DND-41 (cell line): ENCODE data around the gene SEC16A.

ENCODE experiments used
- ATAC-seq: fragments of 200-7000 bp; cut with Tn5 transposase; 3 replicates; pipeline ENCODE4 v1.9.1; 2021; ENCODE audit warnings: low read depth; ENCODE audit not compliant: insufficient read depth
- DNase-seq: peaks from one replicate; pipeline ENCODE4 v3.0.0-alpha.2; 2020
- H2AFZ ChIP-seq: 2 replicates; pipeline ENCODE4 v1.6.0; 2012; ENCODE audit warnings: low read depth, low read length
- H3K27ac ChIP-seq: 2 replicates; pipeline ENCODE4 v1.5.1; 2012; ENCODE audit warnings: low read length, inconsistent platforms
- H3K27me3 ChIP-seq: fragments of 200-600 bp; sonication (generic); 2 replicates; pipeline ENCODE4 v1.6.0; 2012; ENCODE audit warnings: low read length, mild to moderate bottlenecking, inconsistent platforms; ENCODE audit not compliant: insufficient read depth, poor library complexity
- H3K36me3 ChIP-seq: 2 replicates; pipeline ENCODE4 v1.5.1; 2012; ENCODE audit warnings: low read length, inconsistent platforms; ENCODE audit not compliant: insufficient read depth
- H3K4me1 ChIP-seq: 2 replicates; pipeline ENCODE4 v1.5.1; 2012; ENCODE audit warnings: mild to moderate bottlenecking, low read length; ENCODE audit not compliant: insufficient read depth
- H3K4me2 ChIP-seq: 2 replicates; pipeline ENCODE4 v1.6.0; 2012; ENCODE audit warnings: mild to moderate bottlenecking, moderate library complexity, low read length, inconsistent platforms; ENCODE audit not compliant: insufficient read depth
- H3K4me3 ChIP-seq, 2 experiments: fragments of 200-600 bp in 1 of 2; shearing (Covaris generic) in 1 of 2; 2 replicates each; pipeline ENCODE4 v1.5.1; 2012 to 2016; ENCODE audit warnings: inconsistent platforms in 2 of 2, low read length in 2 of 2, mild to moderate bottlenecking in 2 of 2, low read depth in 1 of 2, moderate library complexity in 1 of 2
- H3K79me2 ChIP-seq: 2 replicates; pipeline ENCODE4 v1.6.0; 2012; ENCODE audit warnings: low read length, inconsistent platforms; ENCODE audit not compliant: insufficient read depth
- H3K9ac ChIP-seq: 2 replicates; pipeline ENCODE4 v1.6.0; 2012; ENCODE audit warnings: low read depth, mild to moderate bottlenecking, inconsistent platforms, low read length, moderate library complexity
- H3K9me3 ChIP-seq: 2 replicates; pipeline ENCODE4 v1.5.1; 2012; ENCODE audit warnings: low read length, moderate library complexity, mild to moderate bottlenecking, inconsistent platforms; ENCODE audit not compliant: insufficient read depth, severe bottlenecking
- H4K20me1 ChIP-seq: 2 replicates; pipeline ENCODE4 v1.6.0; 2012; ENCODE audit warnings: low read length; ENCODE audit not compliant: insufficient read depth
- CTCF ChIP-seq: IDR thresholded peaks from 2 replicates; pipeline ENCODE4 v1.5.1; 2012; ENCODE audit warnings: borderline replicate concordance, low read length, moderate library complexity, mild to moderate bottlenecking; ENCODE audit not compliant: poor library complexity, severe bottlenecking; ENCODE audit errors: extremely low read depth
- EZH2 ChIP-seq: IDR thresholded peaks from 3 replicates; pipeline ENCODE4 v1.6.1; 2012; ENCODE audit warnings: borderline replicate concordance, low read depth, mild to moderate bottlenecking, moderate library complexity, low read length, inconsistent platforms; ENCODE audit not compliant: severe bottlenecking

The SEC16A gene

GRCh38 chr9:136496181-136496580 is 13.3 kb upstream of the SEC16A start:
- DNase-seq: no peak
- no peaks in the 10 kb centered on the region for H3K27me3 ChIP-seq
- H3K4me2 ChIP-seq: no peak overlapping the region
- peaks cover 12% of the 10 kb centered on the region; the same call in 1 of the 2 replicates for H3K79me2 ChIP-seq
- no peaks in the 10 kb centered on the region for H3K4me1 ChIP-seq
- no peak overlapping the region for H3K9ac ChIP-seq
- ATAC-seq: no peak
- H3K9me3 ChIP-seq: no peaks in the 10 kb centered on the region
- H2AFZ ChIP-seq: no peak overlapping the region
- peaks cover 66% of the 10 kb centered on the region for H3K36me3 ChIP-seq
- H4K20me1 ChIP-seq: peaks cover 65% of the 10 kb centered on the region
- no peak for TF ChIP-seq EZH2
- no peak for TF ChIP-seq CTCF
- H3K4me3 ChIP-seq: no peak overlapping the region
- H3K27ac ChIP-seq: no peak overlapping the region

GRCh38 chr9:136495238-136495800 is 12.5 kb upstream of the SEC16A start:
- TF ChIP-seq CTCF: no peak
- TF ChIP-seq EZH2: no peak
- peaks cover 58% of the 10 kb centered on the region for H4K20me1 ChIP-seq

DNA sequence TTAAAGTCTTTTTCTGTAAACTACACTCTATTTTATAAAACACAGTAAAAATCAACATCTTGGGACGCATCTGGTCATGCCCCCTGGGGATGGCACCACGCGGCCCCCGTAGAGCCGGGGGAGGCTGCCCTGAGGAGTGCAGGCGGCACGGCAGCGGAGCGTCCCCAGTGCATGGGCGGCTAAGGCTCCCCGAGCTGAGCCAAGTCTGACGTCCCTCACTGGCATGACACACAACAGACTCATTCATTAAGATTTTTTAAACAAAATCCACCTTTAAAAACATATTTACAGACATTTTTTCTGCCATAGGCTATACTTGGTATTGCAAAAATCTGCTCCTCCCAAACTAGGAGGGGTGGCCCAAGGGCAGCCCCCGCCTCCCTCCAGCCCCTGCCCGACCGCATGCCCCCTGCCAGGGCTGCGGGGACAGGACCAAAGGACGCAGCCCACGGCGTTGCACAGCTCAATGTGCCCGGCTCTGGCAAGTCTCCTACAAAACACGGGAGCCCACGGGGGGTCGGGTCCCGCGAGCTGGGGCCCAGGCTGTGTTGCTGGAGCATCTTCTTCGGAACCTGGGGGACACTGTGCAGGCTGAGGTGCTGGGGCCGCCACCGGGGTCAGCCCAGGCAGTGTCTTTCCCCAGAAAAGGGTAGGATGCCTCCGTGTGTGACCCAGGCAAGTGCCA is 11.8 kb upstream of the SEC16A start:
- TF ChIP-seq EZH2: no peak
- no peak for TF ChIP-seq CTCF
- Histone ChIP-seq H3K4me2 (no peak overlapping the region), H3K36me3 (peaks cover 52% of the 10 kb centered on the region), H3K4me1 (no peaks in the 10 kb centered on the region), H3K9me3 (no peaks in the 10 kb centered on the region), H3K27me3 (no peaks in the 10 kb centered on the region), H2AFZ (no peak overlapping the region), H3K27ac (no peak overlapping the region), H3K4me3 (no peak overlapping the region), H3K79me2 (peaks cover 9% of the 10 kb centered on the region; the same call in 1 of the 2 replicates), H4K20me1 (peaks cover 51% of the 10 kb centered on the region), H3K9ac (no peak overlapping the region)
- no peak for ATAC-seq
- no peak for DNase-seq

More at GRCh38 chr9:136495238-136495800, 12.5 kb upstream of the SEC16A start:
- H3K4me2 ChIP-seq: no peak overlapping the region
- no peak overlapping the region for H3K4me3 ChIP-seq
- ATAC-seq (no peak), DNase-seq (no peak)
- H3K79me2 ChIP-seq: peaks cover 11% of the 10 kb centered on the region; the same call in 1 of the 2 replicates
- peaks cover 58% of the 10 kb centered on the region for H3K36me3 ChIP-seq
- H2AFZ ChIP-seq: no peak overlapping the region
- H3K27ac ChIP-seq: no peak overlapping the region
- H3K4me1 ChIP-seq: no peaks in the 10 kb centered on the region
- no peaks in the 10 kb centered on the region for H3K9me3 ChIP-seq
- H3K27me3 ChIP-seq: no peaks in the 10 kb centered on the region
- H3K9ac ChIP-seq: no peak overlapping the region
